ENCODE measurements around the gene C7orf57. TPM values are rescaled to one million over a fixed set of nuclear protein-coding genes. Genes with fewer than 3 reads are reported as not detected.

C7orf57 gene
- total and polyA plus RNA-seq, 2 experiments from 2014 or later, result 0.42 to 2.1 TPM

GRCh38 chr7:48109848-48110663 is 74.7 kb downstream of the C7orf57 start:
- no peak overlapping the region for H2AFZ ChIP-seq
- H3K36me3 ChIP-seq (ENCODE audit: insufficient read depth), result peaks cover 15% of the 10 kb centered on the region
- Mint-ChIP-seq H3K4me1 (peaks cover 14% of the 10 kb centered on the region), H3K4me3 (no peak overlapping the region), H3K27ac (no peak overlapping the region), H3K9me3 (no peaks in the 10 kb centered on the region), H3K36me3 (ENCODE audit: low read depth) (peaks cover 39% of the 10 kb centered on the region), H3K27me3 (ENCODE audit: insufficient read depth, low read depth, poor library complexity) (peaks cover 10% of the 10 kb centered on the region)
- DNase-seq (ENCODE audit: low spot score) (peak; percentile 84), ATAC-seq (peak; percentile 91)
- no peak overlapping the region for H3K27ac ChIP-seq (ENCODE audit: low read depth)
- H3K27me3 ChIP-seq (ENCODE audit: insufficient read depth), result no peaks in the 10 kb centered on the region
- no peaks in the 10 kb centered on the region for H3K9me2 ChIP-seq (ENCODE audit: insufficient read depth)
- no peaks in the 10 kb centered on the region for H3K79me2 ChIP-seq (replicated peaks; ENCODE audit: insufficient read depth)
- no peak for TF ChIP-seq ETS1 (IDR thresholded peaks at IDR 0.05)
- no peak for TF ChIP-seq EZH2 (IDR thresholded peaks at IDR 0.05; ENCODE audit: low read depth, unreplicated experiment)
- no peak for TF ChIP-seq STAT1 (IDR thresholded peaks at IDR 0.05; ENCODE audit: unreplicated experiment)
- no peak for TF ChIP-seq CREB1 (CRISPR knock-in tag; IDR thresholded peaks at IDR 0.05; ENCODE audit: low read depth)
- TF ChIP-seq POLR2AphosphoS5 (IDR thresholded peaks at IDR 0.05; ENCODE audit: low read depth), result 0 out of 2 replicates have a peak, but pooled peaks have one; percentile 19
- TF ChIP-seq CTCF (conservative IDR thresholded peaks at IDR 0.05; ENCODE audit: low read depth in 2 of 2), result peak; percentile 97 to 99
- H3K4me2 ChIP-seq, result no peak overlapping the region
- H3K4me3 ChIP-seq, result no peak overlapping the region
- H4K20me1 ChIP-seq (replicated peaks; ENCODE audit: insufficient read depth), result no peaks in the 10 kb centered on the region
- H3K4me1 ChIP-seq (ENCODE audit: insufficient read depth), result 0 out of 2 replicates have a peak, but pooled peaks cover 3% of the 10 kb centered on the region
- no peaks in the 10 kb centered on the region for H3F3A ChIP-seq (replicated peaks; ENCODE audit: low read depth)

- DNase-seq (ENCODE audit: low spot score) (no peak), ATAC-seq (no peak)
- H3K4me1 ChIP-seq (ENCODE audit: insufficient read depth), result 0 out of 2 replicates have a peak, but pooled peaks cover 3% of the 10 kb centered on the region
- H3K27ac ChIP-seq (ENCODE audit: low read depth), result no peak overlapping the region
- no peaks in the 10 kb centered on the region for H3K27me3 ChIP-seq (ENCODE audit: insufficient read depth)
- no peaks in the 10 kb centered on the region for H3F3A ChIP-seq (replicated peaks; ENCODE audit: low read depth)
- no peak overlapping the region for H3K4me3 Mint-ChIP-seq
- no peaks in the 10 kb centered on the region for H4K20me1 ChIP-seq (replicated peaks; ENCODE audit: insufficient read depth)
- no peaks in the 10 kb centered on the region for H3K79me2 ChIP-seq (replicated peaks; ENCODE audit: insufficient read depth)
- H3K36me3 Mint-ChIP-seq (ENCODE audit: low read depth), result peaks cover 32% of the 10 kb centered on the region
- H3K9me3 Mint-ChIP-seq, result no peaks in the 10 kb centered on the region
- H3K27ac Mint-ChIP-seq, result no peak overlapping the region
- no peak overlapping the region for H3K4me2 ChIP-seq
- no peak overlapping the region for H2AFZ ChIP-seq
- H3K4me3 ChIP-seq, result no peak overlapping the region
- peaks cover 14% of the 10 kb centered on the region for H3K4me1 Mint-ChIP-seq
- H3K27me3 Mint-ChIP-seq (ENCODE audit: insufficient read depth, low read depth, poor library complexity), result peaks cover 10% of the 10 kb centered on the region
- peaks cover 8% of the 10 kb centered on the region for H3K36me3 ChIP-seq (ENCODE audit: insufficient read depth)
- no peaks in the 10 kb centered on the region for H3K9me2 ChIP-seq (ENCODE audit: insufficient read depth)
- TF ChIP-seq CREB1 (CRISPR knock-in tag; IDR thresholded peaks at IDR 0.05; ENCODE audit: low read depth), result no peak
- TF ChIP-seq JUNB (IDR thresholded peaks at IDR 0.05; ENCODE audit: unreplicated experiment), result no peak
- TF ChIP-seq POLR2AphosphoS5 (IDR thresholded peaks at IDR 0.05; ENCODE audit: low read depth), result no peak
- TF ChIP-seq NANOG (IDR thresholded peaks at IDR 0.05; ENCODE audit: borderline replicate concordance), result no peak
- TF ChIP-seq ZNF114 (CRISPR knock-in tag; IDR thresholded peaks at IDR 0.05), result no peak
- TF ChIP-seq ZNF462 (CRISPR knock-in tag; IDR thresholded peaks at IDR 0.05), result no peak
- TF ChIP-seq EZH2phosphoT487 (IDR thresholded peaks at IDR 0.05; ENCODE audit: unreplicated experiment), result no peak
- TF ChIP-seq EZH2 (IDR thresholded peaks at IDR 0.05; ENCODE audit: low read depth, unreplicated experiment), result no peak
- no peak for TF ChIP-seq STAT1 (IDR thresholded peaks at IDR 0.05; ENCODE audit: unreplicated experiment)
These were observed 75.5 kb downstream of the C7orf57 start for GRCh38 chr7:48110868-48111267.
